MCF 10A (cell line): Measurements from ENCODE around the gene INPP5D. TPM values are rescaled to one million over a fixed set of nuclear protein-coding genes. Genes with fewer than 3 reads are reported as not detected.

ENCODE experiments used
- BruUV-seq: library from RNA; stranded (reverse); fragments of 400-500 nt; replicated peaks from 2 replicates; lab custom pipeline; 2021; lab: Mats Ljungman, UMichigan
- CTCF ChIA-PET: fragments of 300-600 bp; sonication (Branson Sonifier 250); formaldehyde crosslinking; extraction: SDS; loops from one replicate; lab custom pipeline; 2021; ENCODE audit warnings: antibody characterized with exemption, inconsistent platforms; lab: Yijun Ruan, JAX
- POLR2A ChIA-PET: fragments of 300-600, 350-650 bp; sonication (Branson Sonifier 250); formaldehyde crosslinking; extraction: SDS; loops from one replicate; lab custom pipeline; 2020; ENCODE audit warnings: antibody characterized with exemption, inconsistent platforms; lab: Yijun Ruan, JAX
- DNase-seq: peaks from one replicate; pipeline ENCODE4 v3.0.0-alpha.2; 2018; ENCODE audit not compliant: unreplicated experiment
- H3K27ac Mint-ChIP-seq: one replicate; pipeline ENCODE4 v1.8.0; 2022; ENCODE audit warnings: mild to moderate bottlenecking, low read depth, mixed read lengths; ENCODE audit not compliant: unreplicated experiment
- H3K27me3 Mint-ChIP-seq: one replicate; pipeline ENCODE4 v1.8.0; 2022; ENCODE audit warnings: mixed read lengths; ENCODE audit not compliant: insufficient read depth, unreplicated experiment
- H3K36me3 Mint-ChIP-seq: one replicate; pipeline ENCODE4 v1.8.0; 2022; ENCODE audit warnings: mild to moderate bottlenecking, moderate library complexity, mixed read lengths; ENCODE audit not compliant: insufficient read depth, unreplicated experiment
- H3K4me1 Mint-ChIP-seq: one replicate; pipeline ENCODE4 v1.8.0; 2022; ENCODE audit warnings: mixed read lengths; ENCODE audit not compliant: insufficient read depth, unreplicated experiment
- H3K4me3 Mint-ChIP-seq: one replicate; pipeline ENCODE4 v1.8.0; 2022; ENCODE audit warnings: mild to moderate bottlenecking, moderate library complexity, mixed read lengths; ENCODE audit not compliant: unreplicated experiment
- H3K9me3 Mint-ChIP-seq: one replicate; pipeline ENCODE4 v1.8.0; 2022; ENCODE audit warnings: mixed read lengths; ENCODE audit not compliant: unreplicated experiment
- CTCF ChIP-seq: fragments of 200-600 bp; IDR thresholded peaks from one replicate; pipeline ENCODE4 v1.8.0; 2022; ENCODE audit warnings: antibody characterized with exemption, mild to moderate bottlenecking; ENCODE audit not compliant: unreplicated experiment
- intact Hi-C: fragments of 100-400 bp; cut with micrococcal nuclease; formaldehyde crosslinking; loops from 2 replicates; pipeline ENCODE4 v1.14.1; 2022
- total RNA-seq: library from RNA; stranded (reverse); gene quantifications from 2 replicates; pipeline ENCODE4 v1.2.3, GENCODE V29; 2022

INPP5D gene
- total RNA-seq, 1 experiment from 2014 or later, result 64.9 TPM

- CTCF ChIA-PET, result interaction anchor here (0.6 to 2.6 kb wide), 2 partner anchors 122 to 275 kb away, joined by 3 to 14 read pairs; partner anchors contain the start of gene ATG16L1
- no peak for DNase-seq
These were observed 69.3 kb downstream of the INPP5D start for GRCh38 chr2:233129351-233129978.

GRCh38 chr2:233130024-233130423 is 69.9 kb downstream of the INPP5D start:
- POLR2A ChIA-PET, result interaction anchor here (0.6 kb wide), 1 partner anchor 8 kb away, joined by 3 read pairs; no protein-coding TSS in a partner anchor
- no peak for TF ChIP-seq CTCF
- CTCF ChIA-PET, result interaction anchor here (0.6 to 2.6 kb wide), 2 partner anchors 121 to 275 kb away, joined by 3 to 14 read pairs; partner anchors contain the start of gene ATG16L1
- no peaks in the 10 kb centered on the region for H3K9me3 Mint-ChIP-seq
- no peaks in the 10 kb centered on the region for H3K27me3 Mint-ChIP-seq
- no peaks in the 10 kb centered on the region for H3K36me3 Mint-ChIP-seq
- H3K4me3 Mint-ChIP-seq, result no peak overlapping the region
- DNase-seq, result no peak
- H3K27ac Mint-ChIP-seq, result no peak overlapping the region
- intact Hi-C loops, result no loop called here
- no TSS peak for BruUV-seq
- H3K4me1 Mint-ChIP-seq, result no peaks in the 10 kb centered on the region

More at GRCh38 chr2:233129351-233129978, 69.3 kb downstream of the INPP5D start:
- Mint-ChIP-seq H3K36me3 (no peaks in the 10 kb centered on the region), H3K27me3 (no peaks in the 10 kb centered on the region), H3K27ac (no peak overlapping the region), H3K4me1 (no peaks in the 10 kb centered on the region), H3K9me3 (no peaks in the 10 kb centered on the region), H3K4me3 (no peak overlapping the region)
- BruUV-seq, result no TSS peak
- POLR2A ChIA-PET, result interaction anchor here (0.6 to 1.1 kb wide), 2 partner anchors 9 to 18 kb away, joined by 3 read pairs; no protein-coding TSS in a partner anchor
- intact Hi-C loops, result no loop called here
- TF ChIP-seq CTCF, result no peak

GRCh38 chr2:233130481-233131020 is 70.4 kb downstream of the INPP5D start:
- DNase-seq, result no peak
- Mint-ChIP-seq H3K36me3 (no peaks in the 10 kb centered on the region), H3K27ac (no peak overlapping the region), H3K9me3 (no peaks in the 10 kb centered on the region), H3K4me3 (no peak overlapping the region), H3K4me1 (no peaks in the 10 kb centered on the region), H3K27me3 (no peaks in the 10 kb centered on the region)
- CTCF ChIA-PET, result interaction anchor here (2.6 kb wide), 1 partner anchor 121 kb away, joined by 14 read pairs; the partner anchor contains the start of gene ATG16L1
- no peak for TF ChIP-seq CTCF
- no TSS peak for BruUV-seq
- POLR2A ChIA-PET, result interaction anchor here (0.6 kb wide), 1 partner anchor 8 kb away, joined by 3 read pairs; no protein-coding TSS in a partner anchor
- intact Hi-C loops, result no loop called here
